Stimulated activated CD4-positive, alpha-beta T cell treated with anti-CD3 and anti-CD28 coated beads, TNF-alpha, amount 100 ng/mL, for 4 hours (primary cell): ENCODE measurements around the gene ABHD14A.
"Not testable (repeated sequence)": the region's sequence is repeated elsewhere in the genome, so short reads cannot be mapped to it uniquely, and the experiment has no call there.

Experiments
- DNase-seq, 3 experiments: peaks; one replicate each; pipeline ENCODE4 v3.0.0-alpha.2; 2020; ENCODE audit warnings: low read depth in 3 of 3

ABHD14A gene

DNA sequence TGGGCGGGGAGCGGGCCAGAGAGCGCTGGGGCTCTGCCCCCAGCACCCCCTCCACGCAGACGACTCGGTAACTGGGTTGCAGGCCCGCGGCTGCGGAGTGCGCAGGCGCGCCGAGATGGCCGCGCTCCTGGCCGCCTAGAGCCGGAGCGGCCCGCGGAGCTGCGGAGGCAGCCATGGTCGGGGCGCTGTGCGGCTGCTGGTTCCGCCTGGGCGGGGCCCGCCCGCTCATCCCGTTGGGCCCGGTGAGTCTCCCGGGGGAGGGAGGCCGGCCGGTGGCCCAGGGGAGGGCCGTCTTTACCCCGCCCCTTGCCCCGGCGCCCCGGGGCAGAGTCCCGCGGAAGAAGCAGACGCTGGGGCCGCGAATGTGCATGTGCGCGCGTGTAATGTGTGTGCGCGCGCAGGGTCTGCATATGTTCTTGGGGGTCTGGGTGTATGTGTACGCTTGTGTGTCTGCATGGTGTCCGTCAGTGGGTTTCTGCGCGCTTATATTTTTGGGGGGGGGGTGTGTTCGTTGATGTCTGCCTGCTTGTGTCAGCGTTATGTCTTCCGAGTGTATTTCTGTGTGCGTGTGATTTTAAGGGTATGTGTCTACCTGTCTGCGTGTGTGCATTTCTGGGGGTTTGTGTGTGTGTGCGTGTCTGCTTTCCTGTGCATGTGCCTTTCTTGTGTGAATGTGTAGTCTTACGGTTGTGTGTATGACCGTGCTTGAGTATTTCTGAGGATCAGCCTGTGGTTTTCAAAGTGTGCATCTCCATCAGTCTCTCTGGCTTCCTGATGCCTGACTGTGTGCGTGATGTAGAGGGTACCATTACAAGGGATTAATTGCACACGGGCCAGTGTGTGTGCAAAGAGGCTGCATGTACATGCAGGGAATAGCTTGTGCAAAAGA lies at the start of gene ABHD14A:
Gene ABHD14A (plus strand): TSS at position 102 of the 889 bp plus-strand sequence. CDS start 72 bp downstream, at position 174.
- peak; percentile 38 to 55 (median 47) for DNase-seq

DNA sequence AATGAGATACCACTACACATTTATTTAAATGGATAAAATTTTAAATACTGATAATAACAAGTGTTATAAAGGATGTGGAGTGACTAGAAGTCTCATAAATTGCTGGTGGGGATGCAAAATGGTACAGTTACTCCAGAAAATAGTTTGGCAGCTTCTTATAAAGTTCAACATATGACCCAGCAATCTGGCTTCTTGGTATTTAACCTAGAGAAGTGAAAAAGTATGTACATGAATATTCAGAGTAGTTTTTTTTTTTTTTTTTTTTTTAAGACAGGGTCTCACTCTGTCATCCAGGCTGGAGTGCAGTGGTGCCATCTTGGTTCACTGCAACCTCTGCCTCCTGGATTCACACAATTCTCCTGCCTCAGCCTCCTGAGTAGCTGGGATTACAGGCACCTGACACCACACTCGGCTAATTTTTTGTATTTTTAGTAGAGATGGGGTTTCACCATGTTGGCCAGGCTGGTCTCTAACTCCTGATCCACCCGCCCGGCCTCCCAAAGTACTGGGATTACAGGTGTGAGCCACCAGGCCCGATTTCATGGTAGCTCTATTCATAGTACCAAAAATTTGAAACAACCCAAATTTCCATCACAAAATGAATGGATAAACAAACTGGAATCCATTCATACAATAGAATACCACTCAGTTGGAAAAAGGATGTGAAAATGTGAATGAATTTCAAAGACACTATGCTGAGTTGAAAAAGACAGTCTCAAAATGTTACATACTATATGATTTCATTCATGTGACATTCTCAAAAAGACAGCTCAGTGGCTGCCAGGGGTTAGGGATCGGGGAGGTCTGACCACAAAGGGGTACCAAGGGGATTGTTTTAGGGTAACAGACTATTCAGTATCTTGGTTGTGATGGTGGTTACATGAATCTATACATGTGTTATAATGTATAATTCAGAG lies 47.5 kb upstream of the ABHD14A start:
- no peak for DNase-seq

DNA sequence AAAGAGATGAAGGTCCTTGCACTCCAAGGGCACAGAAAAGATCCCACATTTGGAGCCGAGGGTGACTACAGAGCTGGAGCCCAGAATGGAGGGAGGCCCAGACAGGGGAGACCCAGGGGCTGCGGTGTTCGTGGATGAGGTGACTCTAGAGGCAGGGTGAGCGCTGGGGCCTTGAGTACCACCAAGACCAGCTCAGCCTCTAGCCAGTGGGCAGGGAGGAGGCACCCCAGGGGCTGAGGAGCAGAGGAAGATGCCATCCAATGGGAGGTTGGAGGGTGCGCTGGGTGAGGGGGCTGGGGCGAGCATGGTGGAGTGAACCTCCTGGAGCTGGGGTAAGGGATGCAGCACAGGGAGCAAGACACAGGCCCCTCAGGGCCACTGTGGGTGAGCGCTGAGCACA lies 46.4 kb upstream of the ABHD14A start:
- no peak for DNase-seq

DNA sequence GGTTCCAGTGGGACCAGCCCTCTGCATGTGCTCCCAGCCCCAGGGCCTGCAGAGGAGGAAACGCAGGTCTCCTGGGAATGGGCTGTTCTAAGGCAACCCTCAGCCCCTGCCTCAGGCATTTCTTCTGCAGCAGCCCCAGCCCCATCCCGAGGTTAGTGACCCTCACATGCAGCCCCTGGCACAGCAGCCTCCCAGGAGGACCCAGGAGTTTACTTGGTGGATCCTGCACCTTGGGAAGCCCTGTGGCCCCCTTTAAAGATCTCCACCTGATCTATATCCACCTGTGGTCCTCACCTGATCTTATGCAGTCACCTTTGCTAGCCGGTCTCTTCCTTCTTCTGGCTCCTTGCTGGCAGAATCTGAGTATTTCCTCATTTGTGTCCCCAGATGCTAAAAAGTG lies 45.9 kb upstream of the ABHD14A start:
- DNase-seq, result not testable (repeated sequence)

DNA sequence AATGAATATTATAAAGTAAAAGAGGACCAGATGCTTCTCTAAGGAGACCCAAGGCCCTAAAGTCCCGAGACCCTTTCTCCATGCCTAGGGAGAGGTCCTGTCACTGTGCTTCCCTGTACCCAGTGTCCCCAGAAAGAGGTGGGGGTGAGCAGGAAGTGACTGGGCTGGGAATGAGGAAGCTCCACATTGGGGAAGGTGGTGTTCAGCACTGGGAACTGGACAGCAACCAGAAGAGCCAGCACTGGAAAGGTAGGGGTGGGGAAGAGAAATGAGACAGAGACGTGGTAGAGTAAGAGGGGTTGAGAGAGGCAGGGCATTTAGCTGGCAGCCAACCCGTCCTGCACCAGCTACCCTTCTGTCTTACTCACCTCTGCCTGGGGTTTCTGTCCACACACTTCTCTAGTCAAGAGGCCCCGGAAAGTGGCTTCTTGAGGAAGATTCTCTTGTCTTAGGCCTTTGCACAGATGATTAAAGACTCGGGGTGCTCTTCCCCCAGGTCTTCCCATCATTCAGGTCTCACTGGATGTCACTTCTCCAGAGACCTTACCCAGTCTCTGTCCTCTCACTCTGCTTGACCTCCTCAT lies 45.4 kb upstream of the ABHD14A start:
- DNase-seq, result no peak

DNA sequence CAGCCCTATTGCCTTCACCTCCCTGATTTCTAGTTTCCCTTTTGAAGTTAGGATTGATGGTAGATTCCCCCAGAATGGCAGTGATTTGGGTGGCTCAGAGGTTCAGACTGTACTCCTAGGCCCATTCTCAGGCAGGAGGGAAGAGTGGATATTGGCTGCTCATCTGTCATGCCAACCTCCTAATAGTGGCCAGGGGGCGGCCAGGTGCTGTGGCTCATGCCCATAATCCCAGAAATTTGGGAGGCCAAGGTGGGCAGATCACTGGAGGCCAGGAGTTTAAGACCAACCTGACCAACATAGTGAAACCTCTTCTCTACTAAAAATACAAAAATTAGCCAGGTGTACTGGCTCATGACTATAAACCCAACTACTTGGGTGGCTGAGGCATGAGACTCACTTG lies 44.4 kb upstream of the ABHD14A start:
- no peak for DNase-seq

DNA sequence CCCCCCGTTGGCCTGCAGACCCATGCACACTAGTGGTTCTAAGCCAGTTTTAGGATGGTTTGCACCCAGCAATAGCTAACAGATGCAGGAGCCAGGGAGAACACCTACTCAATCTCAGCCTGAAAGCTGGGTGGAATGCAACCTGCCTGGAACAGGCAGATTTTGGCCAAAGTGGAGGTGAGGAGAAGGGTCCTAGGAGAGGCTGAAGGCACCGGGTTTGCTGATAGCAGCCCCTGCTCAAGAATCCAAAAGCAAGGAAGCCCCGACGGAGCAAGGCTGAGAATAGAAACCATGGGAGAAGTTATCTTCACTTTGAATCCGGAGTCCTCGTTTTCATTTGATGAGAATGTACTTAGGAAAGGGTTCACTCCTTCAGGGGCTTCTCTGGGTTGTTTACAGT lies 43.1 kb upstream of the ABHD14A start:
- DNase-seq, result no peak

DNA sequence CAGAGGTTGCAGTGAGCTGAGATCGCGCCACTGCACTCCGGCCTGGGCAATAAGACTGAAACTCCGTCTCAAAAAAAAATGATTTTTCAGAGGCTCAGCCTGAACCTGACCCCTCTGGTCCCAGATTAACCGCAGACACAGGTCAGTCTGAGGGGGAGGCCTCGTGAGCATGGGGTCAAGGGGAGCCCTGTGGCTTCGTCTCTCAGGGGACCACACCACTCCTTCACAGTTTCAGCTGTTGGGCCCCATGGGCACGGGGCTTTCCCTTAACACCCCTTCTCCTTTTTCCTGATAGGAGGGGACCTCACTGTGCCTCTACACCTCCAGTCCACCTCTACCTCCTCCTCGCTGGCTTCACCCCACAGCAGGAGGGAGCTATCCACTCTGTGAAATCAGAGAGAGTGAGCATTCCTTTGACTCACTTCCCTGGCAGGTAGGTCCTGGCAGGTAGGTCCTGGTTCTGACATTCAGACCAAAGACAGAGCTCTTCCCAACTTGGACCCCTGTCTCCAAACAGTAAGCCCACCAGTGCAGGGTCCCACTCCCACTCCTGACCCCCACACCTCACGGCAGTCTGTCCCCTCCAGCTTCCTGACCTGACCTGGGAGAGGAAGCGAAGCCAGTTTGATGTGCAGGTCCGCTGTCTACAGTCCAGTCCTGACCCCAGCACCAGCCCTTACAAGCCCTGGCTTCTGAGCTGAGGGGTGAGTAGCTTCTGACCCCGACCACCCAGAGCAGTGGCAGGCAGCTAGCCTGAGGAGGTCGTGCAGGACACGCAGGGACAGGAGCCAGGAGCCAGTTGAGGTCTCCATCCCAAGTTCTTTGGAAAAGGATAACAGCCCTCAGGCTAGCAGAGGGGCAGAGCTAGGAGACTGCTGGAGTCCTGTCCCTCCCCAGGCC lies 42.1 kb upstream of the ABHD14A start:
- DNase-seq, result no peak

DNA sequence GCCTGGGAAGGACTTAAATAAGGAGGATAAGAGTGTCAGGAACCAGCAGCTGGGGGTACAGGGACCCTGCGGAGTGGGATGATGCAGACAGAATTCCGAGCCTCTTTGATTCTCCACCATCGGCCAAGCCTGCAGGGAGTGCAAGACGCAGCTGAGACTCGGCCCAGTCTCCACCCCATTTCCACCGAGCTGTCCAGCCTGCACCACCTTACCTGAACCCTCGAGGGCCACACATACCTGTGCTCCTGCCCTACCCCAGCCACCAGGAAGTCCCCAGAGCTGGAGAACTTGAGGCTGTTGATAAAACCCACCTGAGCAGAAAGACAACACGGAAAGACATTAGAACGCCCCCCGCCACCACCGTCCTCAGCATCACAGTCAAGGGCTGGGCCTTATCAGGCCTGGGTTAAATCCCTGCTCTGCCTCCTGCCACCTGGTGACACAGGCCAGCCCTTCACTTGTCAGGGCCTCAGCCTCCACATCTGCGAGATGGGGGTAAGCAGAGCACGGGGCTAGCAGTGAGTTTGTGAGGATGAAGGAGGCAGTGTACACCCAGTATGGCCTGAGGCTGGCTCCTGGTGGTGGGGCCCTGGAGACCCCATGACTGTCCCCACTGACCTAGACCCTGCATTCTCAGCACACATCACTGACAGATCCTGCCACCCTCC lies 41.3 kb upstream of the ABHD14A start:
- no peak for DNase-seq

DNA sequence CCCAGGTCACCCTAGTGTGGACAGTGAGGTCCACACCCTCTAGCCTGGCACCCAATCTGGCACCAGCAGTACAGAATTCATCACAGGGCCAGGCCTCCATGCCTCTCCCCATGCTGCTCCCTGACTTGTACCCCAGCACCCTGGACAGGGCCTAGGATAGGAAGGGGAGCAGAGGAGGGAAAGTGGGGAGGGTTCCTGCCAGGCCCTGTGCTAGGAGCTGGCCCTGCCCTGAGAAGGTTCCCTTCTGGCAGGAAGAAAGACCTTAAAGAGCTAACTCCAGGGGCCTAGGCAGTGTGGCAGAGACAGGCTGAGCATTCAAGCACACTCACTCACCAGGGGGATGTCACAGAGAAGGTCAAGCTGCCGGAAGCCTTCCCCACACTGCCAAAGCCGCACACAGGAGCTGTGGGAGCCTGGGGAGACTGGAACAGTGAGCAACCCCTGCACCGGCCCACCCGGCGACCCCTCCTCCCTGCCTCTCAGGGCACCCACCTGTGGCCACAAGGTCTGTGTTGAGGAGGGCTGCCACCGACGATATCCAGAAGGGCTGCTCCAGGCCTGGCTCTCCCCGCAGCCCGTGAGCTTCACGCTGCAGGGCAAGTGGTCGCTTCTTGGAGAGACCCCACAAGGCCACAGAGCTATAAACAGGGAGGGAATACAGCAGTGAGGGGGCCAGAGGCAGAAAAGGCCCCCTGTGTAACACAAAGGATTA lies 40.6 kb upstream of the ABHD14A start:
- DNase-seq, result no peak

DNA sequence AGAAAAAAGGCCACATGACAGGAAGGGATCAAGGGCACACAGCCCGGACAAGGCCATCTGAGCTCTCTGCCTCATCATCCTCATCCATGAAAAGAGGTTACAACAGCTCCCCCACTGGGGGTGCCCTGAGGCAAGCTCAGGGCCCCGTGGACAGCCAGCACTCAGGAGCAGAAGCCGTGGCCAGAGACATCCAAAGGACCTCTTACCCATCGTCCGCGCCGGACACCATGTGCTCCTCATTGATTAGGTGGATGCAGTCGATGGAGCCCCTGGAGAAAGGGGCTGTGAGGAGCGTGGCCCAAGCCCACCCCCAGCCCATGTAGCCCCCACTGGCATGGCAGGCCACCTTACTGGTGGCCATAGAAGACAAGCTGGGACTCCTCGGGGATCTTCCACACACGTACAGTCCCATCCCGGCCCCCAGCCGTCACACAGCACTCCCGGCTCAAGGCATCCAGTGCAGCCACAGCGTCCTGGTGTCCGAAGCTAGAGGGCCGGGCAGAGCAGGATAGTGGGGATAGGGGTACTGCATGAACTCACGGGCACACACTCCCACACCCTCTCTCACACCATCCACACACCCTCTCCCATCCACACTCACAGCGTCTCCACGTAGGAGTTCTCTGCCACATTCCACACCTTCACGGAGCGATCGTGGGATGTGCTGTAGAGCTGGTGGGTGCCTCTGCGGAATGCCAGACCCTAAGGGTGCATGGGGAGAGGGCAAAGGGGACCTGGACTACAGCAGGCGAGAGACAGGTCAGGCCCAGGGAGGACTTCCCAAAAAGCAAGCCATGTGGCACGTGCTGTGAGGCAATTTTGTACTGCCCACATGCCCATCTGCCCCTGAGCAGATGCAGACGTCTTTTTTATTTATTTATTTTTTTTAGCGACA lies 39.6 kb upstream of the ABHD14A start:
- no peak for DNase-seq

DNA sequence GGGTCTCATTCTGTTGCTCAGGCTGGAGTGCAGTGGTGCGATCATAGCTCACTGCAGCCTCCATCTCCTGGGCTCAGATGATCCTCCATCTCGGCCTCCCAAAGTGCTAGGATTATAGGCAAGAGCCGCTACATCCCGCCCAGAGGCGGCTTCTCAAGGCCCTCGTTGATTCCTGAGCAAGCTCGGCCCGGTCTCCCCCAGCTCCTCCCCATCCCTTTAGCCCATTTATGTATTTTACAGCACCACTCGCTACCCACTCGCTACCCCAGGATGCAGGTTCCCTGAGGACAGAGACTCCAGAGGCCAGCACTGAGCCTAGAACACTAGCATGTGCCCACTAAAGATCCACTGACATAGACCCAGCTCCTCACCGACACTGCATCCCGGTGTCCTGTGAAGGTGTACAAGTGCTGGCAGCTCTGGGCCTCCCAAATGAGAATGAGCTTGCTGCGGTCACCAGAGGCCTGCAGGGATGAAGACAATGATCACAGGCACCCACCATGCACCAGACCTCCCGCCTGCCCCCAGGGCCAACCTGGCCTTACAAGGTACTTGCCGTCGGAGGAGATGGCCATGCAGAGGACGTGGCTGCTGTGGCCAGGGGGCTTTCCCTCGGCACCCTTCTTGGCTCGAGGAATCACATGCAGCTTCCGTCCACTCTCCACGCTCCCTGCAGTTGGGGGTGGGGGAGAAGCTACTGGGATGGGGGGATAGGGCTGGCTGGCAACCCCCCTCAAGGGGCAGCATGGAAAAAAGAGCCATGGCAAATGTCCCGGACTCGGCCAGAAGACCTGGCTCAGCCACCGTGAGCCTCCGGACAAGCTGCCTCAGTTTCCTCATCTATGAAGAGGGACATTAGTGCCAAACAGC lies 38.7 kb upstream of the ABHD14A start:
- DNase-seq, result no peak

DNA sequence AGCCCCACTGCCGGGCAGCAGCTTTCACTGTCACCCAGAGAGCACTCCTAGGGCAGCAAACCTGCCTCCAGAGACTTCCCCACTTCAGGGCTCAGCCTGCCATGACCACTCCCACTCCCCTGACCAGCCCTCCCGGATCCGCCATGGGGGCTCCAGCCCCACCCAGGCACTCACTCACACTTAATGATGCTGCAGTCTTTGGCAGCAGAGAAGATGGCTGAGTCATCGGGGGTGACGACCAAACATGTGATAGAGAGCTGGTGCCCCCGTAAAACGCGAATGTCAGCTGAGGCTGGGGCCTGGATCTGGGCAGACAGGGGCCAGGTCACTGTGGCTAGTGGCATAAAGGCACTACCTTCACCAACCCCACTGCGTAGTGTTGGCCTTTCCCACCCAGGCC lies 37.9 kb upstream of the ABHD14A start:
- no peak for DNase-seq

DNA sequence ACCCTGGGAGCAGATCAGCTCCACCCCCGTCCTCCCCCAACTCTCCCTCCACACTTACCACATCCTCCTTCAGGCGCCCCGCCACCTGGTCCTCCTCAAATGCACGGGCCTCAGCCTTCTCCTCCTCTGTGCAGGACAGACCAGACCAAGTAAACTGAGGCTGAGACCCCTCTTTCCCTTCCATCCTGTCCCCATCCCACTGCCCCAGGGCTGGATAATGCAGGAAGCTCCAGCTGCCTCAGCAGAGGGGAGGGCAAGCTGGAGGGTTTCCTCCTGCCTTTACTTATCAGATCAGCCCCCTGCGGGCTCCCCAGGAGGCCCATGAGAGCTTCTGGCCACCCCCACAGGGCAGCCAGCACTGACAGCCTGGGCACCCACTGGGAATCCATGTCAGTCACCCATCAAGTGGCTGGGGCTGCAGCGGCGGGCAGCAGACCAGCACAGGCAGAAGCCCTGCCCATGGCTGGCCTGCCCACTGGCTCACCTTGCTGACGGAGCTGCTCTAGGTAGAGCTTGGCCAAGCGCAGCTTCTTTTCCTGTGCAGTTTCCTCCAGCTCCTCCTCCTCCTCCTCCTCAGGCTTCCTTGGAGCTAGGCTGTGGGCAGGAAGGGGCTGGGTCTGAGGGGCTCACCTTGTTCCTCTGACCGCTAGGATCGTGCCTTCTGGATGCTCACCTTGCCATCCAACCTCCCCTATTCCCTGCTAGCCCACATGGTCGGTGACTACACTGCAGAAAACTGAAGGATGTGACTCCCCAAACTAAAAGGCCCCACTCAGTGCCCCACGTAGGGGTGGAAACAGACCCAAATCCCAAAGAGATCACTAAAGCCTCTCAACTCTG lies 37.0 kb upstream of the ABHD14A start:
- DNase-seq, result no peak

DNA sequence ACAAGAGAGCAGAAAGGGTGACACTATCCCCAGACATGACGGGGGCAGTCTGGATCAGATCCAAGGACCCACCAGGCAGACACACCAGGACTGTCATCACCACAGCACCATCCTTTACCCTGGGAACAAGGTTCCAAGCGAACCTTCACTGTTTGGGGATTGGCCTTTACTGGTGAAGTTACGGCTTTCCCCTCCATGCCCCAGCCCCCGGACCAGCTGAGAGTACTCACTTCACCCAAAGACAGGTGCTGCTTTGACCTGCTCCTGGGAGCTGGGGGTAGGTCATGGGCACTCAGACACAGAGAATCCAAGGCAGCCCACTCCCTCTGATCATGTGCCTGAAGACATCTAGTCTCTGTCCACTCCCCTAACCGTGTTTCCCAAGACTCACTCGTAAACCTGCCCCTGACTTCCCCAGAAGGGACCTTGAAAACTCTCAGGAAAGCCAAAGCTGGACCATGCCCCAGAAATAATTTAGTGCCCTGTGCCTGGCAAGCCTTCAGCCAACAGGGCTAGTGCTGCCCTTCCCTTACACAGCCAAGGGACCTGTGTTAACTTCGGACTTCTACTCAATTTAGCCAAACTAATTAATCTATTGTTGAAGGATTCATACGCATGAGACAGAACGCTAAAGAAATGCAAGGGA lies 36.0 kb upstream of the ABHD14A start:
- DNase-seq, result no peak

DNA sequence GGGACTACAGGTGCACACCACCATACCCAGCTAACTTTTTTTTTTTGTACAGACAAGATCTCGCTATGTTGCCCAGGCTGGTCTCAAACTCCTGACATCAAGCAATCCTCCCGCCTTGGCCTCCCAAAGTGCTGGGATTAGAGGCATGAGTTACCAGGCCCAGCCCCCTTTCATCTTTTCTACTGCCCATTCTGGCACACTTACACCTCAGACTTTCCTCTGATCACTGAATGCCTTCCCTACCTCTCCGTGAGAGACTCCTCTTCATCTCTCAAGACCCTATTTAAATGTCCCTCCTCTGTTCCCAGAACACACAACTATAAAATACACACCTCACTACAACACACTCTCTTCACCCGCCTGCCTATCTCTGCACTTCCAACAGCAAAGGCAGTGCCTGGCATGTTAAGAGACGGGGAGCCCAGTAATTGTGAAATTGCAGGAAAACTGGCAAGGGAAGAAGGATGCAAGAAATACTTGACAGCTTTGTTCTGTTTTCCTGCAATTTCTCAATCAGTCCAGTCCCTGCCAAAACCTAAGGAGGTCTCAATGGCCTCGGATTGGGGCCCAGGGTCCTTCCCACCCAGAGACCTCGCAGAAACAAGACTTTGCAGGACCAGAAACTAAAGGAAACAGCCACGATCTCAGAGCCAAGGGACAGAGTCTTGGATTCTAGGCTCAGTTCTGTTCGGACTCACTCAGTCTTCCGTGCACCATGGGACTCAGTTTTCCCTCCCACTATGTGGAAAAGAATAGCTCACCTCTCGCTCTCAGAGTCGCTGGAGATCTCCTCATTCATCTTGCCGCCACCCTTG lies 34.0 kb upstream of the ABHD14A start:
- no peak for DNase-seq
